ENCODE data around the gene PROX2.

DNA sequence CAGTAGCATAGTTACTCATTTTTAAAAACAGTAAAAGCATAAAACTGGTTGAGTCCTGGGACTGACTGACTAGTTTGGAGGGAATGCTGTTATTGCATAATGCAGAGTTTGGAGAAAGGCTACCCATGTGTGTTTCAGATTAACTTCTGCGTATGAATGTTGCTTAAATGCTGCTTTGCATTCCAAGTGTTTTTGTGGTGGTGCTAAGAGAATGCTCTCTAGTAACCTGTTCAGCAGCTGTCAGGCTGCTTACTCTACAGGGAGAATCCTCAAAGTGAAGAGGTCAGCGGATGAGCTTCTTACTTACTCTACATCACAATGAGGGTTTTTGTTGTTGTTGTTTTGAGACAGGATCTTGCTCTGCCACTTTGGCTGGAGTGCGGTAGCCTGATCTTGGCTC is 10.1 kb upstream of the PROX2 start:
- TF ChIP-seq, protein P1, sequence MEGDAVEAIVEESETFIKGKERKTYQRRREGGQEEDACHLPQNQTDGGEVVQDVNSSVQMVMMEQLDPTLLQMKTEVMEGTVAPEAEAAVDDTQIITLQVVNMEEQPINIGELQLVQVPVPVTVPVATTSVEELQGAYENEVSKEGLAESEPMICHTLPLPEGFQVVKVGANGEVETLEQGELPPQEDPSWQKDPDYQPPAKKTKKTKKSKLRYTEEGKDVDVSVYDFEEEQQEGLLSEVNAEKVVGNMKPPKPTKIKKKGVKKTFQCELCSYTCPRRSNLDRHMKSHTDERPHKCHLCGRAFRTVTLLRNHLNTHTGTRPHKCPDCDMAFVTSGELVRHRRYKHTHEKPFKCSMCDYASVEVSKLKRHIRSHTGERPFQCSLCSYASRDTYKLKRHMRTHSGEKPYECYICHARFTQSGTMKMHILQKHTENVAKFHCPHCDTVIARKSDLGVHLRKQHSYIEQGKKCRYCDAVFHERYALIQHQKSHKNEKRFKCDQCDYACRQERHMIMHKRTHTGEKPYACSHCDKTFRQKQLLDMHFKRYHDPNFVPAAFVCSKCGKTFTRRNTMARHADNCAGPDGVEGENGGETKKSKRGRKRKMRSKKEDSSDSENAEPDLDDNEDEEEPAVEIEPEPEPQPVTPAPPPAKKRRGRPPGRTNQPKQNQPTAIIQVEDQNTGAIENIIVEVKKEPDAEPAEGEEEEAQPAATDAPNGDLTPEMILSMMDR (IDR thresholded peaks at IDR 0.05): no peak
- no peak for TF ChIP-seq POLR2A (IDR thresholded peaks at IDR 0.05)
